NCI-H1417 (cell line): ENCODE results near the gene FCHSD2.

Source experiments
- DNase-seq, 3 experiments: peaks; one replicate each; lab custom pipeline; 2025; lab: John Stamatoyannopoulos, UW

FCHSD2 gene

DNA sequence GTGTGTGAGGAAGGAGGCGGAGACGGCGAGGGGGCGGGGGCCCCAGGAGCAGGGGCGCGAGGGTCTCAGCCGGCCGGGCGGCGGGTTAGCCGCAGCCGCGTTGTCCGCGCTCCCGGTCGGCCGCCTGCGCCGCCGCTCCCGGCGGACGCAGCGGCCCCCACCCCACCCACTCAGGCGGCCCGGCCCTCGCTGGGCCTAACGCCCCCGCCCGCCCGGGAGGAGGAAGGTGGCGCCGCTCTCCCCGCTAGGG is at the start of gene FCHSD2:
TSS of gene FCHSD2 (minus strand) at position 191 of the 250 bp plus-strand sequence. CDS start 441 bp downstream, outside the sequence.
- no peak for DNase-seq

- no peak for DNase-seq
These were observed 49.0 kb upstream of the FCHSD2 start for GRCh38 chr11:73191151-73191550.

DNA sequence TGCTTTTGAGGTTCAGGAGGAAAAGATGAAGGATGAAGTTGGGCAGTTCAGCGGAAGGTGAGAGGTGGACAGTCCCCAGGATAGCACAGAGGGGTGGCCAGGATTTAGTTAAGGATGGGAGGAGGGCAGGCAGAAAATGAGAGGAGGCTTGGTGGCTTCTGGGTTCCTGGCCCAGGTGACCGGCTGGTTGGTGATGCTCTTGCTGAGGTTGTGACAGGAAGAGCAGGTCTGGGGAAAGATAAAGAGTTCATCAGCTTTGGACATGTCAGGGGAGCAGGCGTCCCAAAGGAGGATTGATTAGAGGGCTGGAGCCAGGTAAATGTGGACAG is 48.4 kb upstream of the FCHSD2 start:
- DNase-seq, result no peak

DNA sequence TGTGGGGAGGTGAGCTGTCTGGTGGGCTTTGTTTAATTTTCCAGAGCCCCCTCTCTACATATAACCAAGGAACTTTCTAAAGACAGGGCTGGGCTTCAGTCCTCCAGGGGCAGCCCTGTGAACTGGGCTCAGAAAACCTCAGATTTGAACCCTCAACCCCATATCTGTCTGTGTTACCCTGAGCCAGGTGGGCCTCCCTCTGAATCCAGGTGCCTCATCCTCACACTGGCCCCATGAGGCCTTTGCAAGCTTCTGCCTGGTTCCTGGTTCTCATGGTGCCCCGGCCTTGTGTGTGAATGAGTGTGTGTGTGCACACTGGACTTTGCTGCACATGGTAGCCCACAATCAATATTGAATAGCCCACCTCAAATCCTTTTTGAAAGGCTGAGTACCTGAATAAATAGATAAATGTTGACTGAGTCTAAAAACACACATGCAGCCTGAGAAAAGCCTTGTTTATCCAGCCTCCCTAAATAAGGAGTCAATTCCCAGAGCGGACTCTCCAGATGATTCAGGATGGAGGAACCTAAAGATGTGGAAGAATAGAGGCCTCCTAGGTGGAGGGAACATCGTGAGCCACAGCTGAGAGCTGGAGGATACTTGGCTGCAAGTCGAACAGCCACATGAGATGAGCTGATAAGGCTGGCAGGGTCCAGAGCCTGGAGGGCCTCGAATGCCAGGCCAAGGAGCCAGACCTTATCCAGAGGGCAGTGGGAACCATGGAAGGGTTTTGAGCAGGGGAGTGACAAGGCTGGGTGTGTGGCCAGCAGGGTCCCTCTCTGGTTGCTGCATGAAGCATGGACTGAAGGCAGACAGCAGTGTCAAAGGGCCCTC is 47.8 kb upstream of the FCHSD2 start:
- DNase-seq, result no peak

GRCh38 chr11:73189315-73189714 is 47.2 kb upstream of the FCHSD2 start:
- DNase-seq, result no peak

DNA sequence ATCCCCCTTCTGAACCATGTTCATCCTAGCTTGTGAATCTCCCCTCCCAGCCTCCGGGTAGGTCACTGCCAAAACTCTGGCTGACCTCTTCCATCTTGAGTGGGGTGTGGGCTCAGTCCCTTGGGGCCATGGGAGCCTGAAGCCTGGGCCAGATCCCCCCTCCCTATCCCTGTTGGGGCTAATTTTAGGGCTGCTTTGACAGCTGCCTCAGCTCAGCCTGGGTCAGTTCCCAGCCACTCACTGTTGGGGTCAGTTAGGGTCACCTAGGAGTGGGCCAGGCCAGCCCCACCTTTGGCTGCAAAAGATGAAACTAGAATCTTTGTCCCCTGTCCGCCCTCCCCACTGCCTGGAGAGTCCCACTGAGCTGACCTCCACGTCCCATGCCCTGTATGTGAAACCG is 46.2 kb upstream of the FCHSD2 start:
- DNase-seq, result no peak

GRCh38 chr11:73187854-73188253 is 45.7 kb upstream of the FCHSD2 start:
- DNase-seq, result no peak

- no peak for DNase-seq
These were observed 44.8 kb upstream of the FCHSD2 start for GRCh38 chr11:73186886-73187285.

DNA sequence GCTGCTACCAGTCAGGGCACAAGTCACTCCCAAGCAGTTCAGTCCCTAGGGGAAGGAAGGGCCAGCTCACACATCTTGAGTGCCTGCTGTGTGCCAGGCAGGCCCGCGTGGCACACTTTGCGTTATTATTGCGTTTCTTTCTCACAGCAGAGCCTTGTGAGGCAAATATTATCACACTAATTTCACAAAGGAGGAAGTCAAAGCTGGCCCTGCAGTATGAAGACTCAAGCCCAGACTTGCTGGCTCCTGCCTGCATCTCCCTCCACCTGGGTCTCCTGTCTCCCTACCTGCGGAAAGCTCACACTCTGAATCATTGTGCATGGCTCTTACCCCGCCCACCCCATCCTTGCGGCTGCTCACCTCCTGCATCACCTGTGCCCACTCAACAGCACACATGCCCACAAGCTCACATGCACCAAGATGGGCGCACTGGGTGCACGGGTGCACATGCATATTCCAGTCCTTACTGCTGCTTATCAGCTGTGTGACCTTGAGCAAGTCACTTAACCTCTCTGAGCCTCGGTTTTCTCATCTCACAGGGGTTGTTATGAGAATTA is 44.3 kb upstream of the FCHSD2 start:
- peak in 2 of 3 experiments; percentile 15 for DNase-seq

GRCh38 chr11:73185680-73186293 is 43.7 kb upstream of the FCHSD2 start:
- no peak for DNase-seq

DNA sequence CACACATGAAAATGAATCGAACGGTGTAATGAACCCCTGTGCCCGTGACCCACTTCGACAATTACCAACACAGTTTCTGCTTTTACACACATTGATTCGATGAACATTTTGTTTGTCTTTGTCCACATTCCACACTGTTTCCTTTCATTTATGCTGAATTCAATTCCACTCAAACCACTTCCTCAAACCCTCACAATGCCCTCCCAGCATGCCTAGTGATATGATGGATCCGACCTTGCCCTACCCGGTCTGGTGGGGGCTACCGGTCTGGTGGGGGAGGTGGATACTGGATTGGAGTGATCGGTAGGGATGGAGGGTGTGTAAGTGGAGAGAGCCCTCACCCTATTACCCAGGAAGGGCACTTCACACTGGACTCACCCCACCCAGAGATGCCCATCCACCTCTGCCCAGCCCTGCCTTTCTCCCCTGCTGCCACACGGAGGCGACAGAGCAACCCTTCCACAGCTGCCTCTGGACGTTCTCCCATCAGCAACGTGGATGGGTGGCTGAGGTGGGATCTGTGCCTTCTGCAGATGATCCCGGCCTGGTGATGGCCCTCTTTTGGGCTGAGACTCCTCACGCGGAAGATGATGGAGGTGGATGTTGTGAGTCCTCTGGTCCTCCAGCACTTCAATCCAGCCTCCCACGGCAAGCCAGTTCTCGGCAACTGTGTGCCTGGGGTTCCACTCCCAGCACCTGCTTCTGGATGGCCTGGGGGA is 43.0 kb upstream of the FCHSD2 start:
- DNase-seq, result peak; percentile 35 to 79 (median 54)

DNA sequence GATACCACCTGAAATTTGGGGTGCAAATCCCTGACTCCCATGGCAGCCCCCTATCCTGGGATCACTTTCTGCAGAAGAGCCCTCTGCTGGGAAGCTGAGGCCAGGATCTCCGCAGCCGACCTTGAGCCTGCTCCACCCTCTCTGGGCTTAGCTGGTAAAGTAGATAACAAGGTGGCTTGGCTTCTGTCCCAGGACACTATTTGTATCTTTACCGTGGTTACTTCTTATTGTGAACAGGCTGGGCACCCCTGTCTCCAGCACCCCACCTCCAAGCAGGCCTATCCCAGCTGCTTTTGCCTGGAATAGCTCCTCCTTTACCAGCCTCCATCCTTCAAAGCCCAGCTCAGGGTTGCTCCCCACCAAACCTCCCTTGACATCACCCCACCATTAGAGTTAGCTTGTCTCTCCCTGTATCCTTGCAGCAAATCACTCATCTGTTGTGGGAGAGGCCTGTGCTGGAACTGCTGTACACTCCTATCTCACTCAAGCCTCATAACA is 40.8 kb upstream of the FCHSD2 start:
- no peak for DNase-seq

DNA sequence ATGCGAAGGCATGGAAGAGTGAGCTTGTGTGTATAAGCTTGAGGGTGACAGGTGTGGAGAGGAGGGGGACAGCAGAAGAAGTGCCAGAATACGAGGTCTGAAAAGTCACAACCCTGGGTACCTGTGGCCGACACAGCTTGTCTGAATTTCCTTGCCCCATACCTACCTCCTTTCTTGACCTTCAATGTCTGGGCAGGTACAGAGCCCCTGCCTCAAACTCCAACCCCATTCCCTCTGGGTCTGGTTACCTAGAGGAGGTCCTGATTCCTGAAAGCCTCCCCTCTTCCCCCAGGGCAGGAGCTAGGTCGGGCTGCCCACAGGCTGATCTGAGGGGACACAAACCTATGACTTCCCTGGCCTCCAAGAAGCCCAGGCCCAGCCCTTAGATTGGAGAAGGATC is 36.6 kb upstream of the FCHSD2 start:
- DNase-seq, result no peak

DNA sequence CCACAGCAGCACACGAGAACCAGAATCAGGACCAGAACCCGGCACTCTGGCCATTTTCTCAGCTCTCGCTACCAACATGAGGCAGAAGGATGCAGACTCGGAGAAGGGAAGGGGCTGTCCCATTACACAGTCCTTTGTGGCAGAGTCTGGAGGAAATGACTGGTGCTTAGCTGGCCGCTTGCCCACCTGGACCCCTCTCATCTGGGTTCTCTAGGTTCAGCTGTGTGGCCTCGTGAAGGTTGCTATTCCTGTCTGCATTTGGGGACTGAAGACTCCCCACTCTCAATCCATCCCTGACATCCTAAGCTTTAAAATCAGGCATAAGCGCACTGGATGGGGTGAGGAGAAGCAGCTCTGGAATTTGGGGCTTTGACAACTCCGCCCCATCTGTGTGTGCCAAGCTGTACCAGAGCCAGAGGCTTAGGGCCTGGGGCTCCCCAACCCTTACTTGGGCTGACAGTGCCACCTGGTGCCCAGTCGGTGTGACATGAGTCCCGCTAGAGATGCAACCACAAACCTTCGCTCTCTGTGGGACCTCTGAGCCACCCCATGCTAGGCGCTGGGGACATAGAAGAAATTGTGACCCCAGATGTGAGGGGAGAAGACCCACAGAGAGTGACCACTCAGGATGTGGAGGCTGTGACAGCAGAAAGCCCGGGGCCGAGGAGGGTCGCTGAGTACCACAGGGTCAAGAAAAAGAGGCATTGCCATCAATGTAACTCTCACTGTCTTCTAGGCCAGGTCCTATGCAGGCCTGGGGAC is 35.8 kb upstream of the FCHSD2 start:
- peak; percentile 38 to 79 (median 59) for DNase-seq

GRCh38 chr11:73177380-73177777 is 35.3 kb upstream of the FCHSD2 start:
- no peak for DNase-seq

- DNase-seq, result no peak
These were observed 34.7 kb upstream of the FCHSD2 start for GRCh38 chr11:73176874-73177155.

GRCh38 chr11:73176145-73176873 is 34.2 kb upstream of the FCHSD2 start:
- no peak for DNase-seq

GRCh38 chr11:73175551-73176144 is 33.5 kb upstream of the FCHSD2 start:
- DNase-seq, result no peak

DNA sequence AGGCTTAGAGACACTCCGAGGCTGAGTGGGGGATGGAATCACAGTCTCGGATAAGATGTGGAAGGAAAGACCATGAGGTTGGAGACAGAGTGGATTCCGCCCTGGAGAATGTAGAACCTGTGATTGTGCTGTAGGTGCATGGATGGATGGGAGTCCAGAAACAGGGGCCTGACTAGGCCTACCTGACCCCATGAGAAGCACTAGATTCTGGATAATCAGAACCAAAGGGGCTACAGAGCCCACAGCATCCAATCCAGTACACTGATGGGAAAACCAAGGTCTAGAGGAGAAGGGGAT is 32.3 kb upstream of the FCHSD2 start:
- DNase-seq, result no peak

DNA sequence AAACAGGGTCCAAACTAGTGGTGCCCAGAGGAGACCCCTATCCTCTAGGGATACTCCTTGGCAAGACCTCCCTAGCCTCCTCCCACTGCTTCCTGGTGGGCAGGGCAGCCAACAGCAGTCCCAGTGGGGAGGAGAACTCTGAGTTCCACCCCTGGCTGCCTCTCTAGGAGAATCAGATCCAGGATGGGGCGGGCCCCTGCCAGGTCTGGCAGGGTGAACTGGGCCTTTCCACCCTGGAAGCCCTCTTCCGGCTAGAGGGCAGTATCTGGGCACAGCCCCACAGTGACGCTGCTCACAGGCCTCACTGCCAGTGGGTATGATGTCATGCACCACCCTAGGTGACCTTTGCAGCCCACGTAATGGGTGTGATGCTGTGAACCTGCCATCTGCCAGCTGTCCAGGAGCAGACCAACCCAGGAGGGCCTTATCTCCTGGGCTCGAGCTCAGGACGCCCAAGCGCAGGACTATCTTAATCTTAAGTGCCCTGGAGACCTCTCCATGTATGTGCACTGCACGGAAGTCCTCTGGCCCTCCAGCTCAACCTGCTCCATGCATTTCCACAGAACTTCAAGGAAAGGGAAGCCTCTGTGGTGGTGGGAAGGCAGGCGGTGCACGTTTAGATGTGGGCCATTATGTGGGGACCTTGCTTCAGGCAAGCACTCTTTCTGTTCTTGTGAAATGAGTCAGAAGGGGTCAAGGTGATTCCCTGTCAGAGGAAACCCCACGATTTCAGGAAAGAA is 31.8 kb upstream of the FCHSD2 start:
- no peak for DNase-seq
